GM19025 (cell line): Measurements from ENCODE around the gene RTN4R.
"Not testable (repeated sequence)": the region's sequence is repeated elsewhere in the genome, so short reads cannot be mapped to it uniquely, and the experiment has no call there.

ENCODE experiments used
- ATAC-seq: cut with Tn5 transposase; IDR thresholded peaks from one replicate; pipeline ENCODE4 v1.9.1; 2021; ENCODE audit warnings: mild to moderate bottlenecking, low read depth, moderate library complexity; ENCODE audit not compliant: unreplicated experiment

Gene RTN4R

GRCh38 chr22:20268279-20269012 lies at the start of gene RTN4R:
Gene RTN4R, minus strand, starts transcription at chr22:20268318. Its CDS starts 226 bp downstream, at chr22:20268092.
- peak; percentile 55 for ATAC-seq

- ATAC-seq = not testable (repeated sequence)
Observed at GRCh38 chr22:20317402-20318042, 49.4 kb upstream of the RTN4R start.

GRCh38 chr22:20316844-20317401 lies 48.8 kb upstream of the RTN4R start:
- ATAC-seq = no peak

- ATAC-seq = no peak
Observed at GRCh38 chr22:20316217-20316843, 48.2 kb upstream of the RTN4R start.

GRCh38 chr22:20315337-20316216 lies 47.5 kb upstream of the RTN4R start:
- ATAC-seq = no peak

GRCh38 chr22:20314741-20315336 lies 46.7 kb upstream of the RTN4R start:
- ATAC-seq = not testable (repeated sequence)

GRCh38 chr22:20314206-20314605 lies 46.1 kb upstream of the RTN4R start:
- ATAC-seq = not testable (repeated sequence)

- ATAC-seq = not testable (repeated sequence)
Observed at GRCh38 chr22:20313306-20314077, 45.4 kb upstream of the RTN4R start.

GRCh38 chr22:20312396-20313191 lies 44.5 kb upstream of the RTN4R start:
- ATAC-seq = no peak

- not testable (repeated sequence) for ATAC-seq
Observed at GRCh38 chr22:20311249-20312062, 43.3 kb upstream of the RTN4R start.

- ATAC-seq = not testable (repeated sequence)
Observed at GRCh38 chr22:20310773-20311172, 42.7 kb upstream of the RTN4R start.

GRCh38 chr22:20310180-20310579 lies 42.1 kb upstream of the RTN4R start:
- ATAC-seq = not testable (repeated sequence)

GRCh38 chr22:20308806-20309650 lies 40.9 kb upstream of the RTN4R start:
- ATAC-seq = not testable (repeated sequence)

- not testable (repeated sequence) for ATAC-seq
Observed at GRCh38 chr22:20307448-20308447, 39.6 kb upstream of the RTN4R start.
